Stimulated activated CD4-positive, alpha-beta T cell treated with anti-CD3 and anti-CD28 coated beads, Interleukin-4, amount 100 ng/mL, for 4 hours (primary cell): ENCODE results near the gene ZCCHC7.
"Not testable (repeated sequence)": the region's sequence is repeated elsewhere in the genome, so short reads cannot be mapped to it uniquely, and the experiment has no call there.

Experiments used
- DNase-seq, 2 experiments: peaks; one replicate each; pipeline ENCODE4 v3.0.0-alpha.2; 2020

Gene ZCCHC7

DNA sequence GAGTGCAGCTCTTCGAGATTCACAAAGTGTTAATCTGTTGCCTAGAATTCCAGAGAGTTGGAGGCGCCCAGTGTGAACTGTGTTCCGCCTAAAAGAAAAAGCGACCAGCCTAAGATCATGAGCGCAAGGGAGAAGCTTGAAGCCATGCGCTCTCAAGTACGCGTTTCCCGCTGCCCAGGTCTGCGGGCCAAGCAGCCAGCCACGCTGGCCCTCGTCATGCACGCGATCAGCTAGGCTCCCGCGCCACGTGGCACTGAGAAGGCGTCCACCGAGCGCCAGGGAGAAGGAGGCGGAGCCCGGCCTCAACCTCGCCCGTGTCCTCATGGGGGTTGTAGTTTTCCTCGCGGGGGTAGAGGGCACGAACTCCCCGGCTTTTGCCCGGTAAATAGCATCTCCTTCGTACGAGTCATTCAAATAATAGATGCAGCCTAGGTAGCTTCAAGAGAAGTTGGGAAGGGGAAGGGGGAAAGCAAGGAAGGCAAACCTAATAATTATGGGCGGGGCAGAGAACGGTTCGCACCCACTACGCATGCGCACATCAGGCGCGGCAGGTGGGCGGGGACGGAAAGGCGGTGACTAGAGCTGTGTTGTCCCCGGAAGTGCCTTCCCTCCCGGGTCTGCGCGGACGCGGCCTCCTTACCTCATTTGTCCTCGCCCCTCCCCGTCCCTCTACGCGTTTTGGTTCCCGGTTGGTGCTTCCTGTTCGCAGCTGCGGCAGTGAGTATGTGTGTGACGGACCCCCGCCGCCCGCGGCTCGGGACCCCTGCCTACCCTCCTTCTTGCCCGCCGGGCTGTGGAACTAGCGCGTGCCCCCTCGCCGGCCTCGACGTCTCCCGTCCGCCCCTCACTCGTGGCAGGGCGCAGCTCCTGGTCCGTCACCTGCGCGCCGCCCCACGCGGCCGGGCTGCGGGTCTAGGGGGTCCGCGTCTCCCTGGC, at the start of gene ZCCHC7:
ZCCHC7 (plus strand) TSS at position 668 of the 936 bp plus-strand sequence.
- peak; percentile 95 for DNase-seq

DNA sequence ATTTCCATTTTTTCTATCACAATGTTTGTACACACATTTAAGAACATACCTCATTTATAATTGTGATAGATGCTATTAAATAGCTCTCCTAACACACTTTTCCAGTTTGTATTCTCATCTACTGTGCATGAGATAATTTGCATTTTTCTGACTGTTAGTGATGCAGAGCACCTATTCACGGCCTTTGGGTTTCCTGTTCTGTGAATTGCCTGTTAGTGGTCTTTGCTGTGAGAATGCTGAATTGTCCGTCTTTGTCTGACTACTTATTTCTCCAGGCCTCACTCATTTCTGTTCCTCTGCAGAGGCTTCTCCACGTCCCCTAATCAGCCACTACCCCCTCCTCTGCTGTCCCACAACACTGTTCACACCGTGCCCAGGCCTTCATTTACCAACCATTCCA, 45.6 kb upstream of the ZCCHC7 start:
- not testable (repeated sequence) for DNase-seq

DNA sequence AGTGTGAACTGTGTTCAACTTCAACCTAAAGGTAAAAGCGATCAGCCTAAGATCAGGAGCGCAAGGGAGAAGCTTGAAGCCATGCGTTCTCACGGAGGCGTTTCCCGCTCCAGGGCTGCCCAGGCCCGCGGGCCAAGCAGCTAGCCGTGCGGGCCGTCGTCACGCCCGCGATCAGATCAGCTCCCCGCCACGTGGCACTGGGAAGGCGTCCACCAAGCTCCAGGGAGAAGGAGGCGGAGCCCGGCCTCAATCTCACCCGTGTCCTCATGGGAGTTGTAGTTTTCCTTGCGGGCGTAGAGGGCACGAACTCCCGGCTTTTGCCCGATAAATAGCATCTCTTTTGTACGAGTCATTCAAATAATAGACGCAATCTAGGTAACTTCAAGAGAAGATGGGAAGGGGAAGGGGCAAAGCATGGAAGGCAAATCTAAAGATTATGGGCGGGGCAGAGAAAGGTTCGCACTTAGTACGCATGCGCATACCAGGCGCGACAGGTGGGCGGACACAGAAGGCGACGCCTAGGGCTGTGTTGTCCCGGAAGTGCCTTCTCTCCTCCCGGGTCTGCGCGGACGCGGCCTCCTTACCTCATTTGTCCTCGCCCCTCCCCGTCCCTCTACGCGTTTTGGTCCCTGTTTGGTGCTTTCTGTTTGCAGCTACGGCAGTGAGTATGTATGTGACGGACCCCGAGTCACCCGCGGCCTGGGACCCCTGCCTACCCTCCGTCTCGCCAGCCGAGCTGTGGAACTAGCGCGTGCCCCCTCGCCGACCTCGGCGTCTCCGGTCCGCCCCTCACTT, 40.8 kb upstream of the ZCCHC7 start:
- peak; percentile 85 to 94 for DNase-seq

DNA sequence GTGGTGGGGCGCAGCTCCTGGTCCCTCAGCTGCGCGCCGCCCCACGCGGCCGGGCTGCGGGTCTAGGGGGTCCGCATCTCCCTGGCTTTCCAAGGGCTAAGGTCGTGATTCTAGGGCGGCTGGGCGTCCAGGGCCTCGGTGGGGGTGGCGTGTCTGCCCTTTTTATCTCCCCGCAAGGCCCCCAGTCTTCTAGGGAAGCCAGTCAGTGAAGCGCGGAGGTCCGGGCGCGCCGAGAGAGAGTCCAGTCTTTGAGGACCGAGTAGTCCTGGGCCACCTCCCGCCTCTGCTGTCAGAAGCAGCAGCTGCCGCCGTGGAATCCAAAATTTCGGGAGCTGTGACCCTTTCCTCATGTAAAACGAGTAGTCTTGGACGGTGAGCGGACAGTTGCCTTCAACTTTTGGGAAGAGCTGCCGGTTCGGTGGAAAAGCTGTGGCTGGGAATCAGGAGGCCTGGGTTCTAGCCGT, 40.2 kb upstream of the ZCCHC7 start:
- DNase-seq: not testable (repeated sequence)

DNA sequence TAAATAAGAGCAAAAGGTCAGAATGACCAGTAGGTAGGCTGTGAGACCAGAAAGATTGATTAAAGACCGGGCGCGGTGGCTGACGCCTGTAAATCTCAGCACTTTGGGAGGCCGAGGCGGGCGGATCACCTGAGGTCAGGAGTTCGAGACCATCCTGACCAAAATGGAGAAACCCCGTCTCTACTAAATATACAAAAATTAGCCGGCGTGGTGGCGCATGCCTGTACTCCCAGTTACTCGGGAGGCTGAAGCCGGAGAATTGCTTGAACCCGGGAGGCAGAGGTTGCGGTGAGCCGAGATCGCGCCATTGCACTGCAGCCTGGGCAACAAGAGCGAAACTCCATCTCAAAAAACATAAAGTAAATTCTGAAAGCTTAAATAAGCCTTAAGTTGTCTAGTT, 38.9 kb upstream of the ZCCHC7 start:
- DNase-seq: not testable (repeated sequence)

DNA sequence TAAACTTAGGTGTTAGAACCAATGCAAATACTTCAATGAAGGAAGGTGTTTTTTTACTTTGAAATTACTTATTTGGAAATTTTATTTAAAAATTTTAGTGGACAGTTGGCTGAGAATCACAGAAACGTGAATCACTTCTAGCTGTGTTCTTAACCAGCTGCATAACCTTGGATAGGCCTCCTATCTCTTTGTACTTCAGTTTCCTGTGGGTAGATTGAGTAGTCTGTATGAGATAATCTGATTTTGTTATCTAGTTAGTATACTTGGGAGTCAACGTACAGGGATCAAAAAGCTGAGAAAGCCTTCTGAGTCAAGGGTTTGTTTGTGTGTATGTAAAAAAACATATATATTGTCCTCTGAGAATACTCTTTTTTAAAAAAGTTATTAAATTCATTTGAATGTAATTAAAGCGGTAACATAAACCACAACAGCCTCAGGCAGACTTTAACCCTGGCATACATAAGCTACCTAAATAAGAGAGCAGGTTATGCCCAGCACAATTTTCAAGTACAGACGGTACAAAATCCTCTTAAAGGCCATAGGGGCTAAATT, 38.1 kb upstream of the ZCCHC7 start:
- no peak for DNase-seq

DNA sequence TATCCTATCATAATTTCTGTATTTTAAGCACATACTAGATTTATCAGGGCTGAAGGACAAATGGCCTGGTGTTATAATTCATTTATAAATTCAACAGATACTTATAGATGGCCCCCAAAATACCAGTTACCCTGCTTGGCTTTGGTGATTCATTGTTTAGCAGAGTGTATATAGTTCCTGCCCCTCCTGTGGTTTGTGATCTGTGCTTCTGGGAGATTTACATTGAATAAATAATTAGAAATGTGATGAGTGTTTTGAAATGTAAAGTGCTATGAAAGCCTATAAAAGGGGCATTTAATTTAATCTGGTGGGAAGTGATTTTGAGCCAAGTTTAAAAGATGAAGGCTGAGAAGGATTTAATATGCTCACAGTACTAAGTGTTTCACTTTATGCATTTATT, 36.7 kb upstream of the ZCCHC7 start:
- no peak for DNase-seq

DNA sequence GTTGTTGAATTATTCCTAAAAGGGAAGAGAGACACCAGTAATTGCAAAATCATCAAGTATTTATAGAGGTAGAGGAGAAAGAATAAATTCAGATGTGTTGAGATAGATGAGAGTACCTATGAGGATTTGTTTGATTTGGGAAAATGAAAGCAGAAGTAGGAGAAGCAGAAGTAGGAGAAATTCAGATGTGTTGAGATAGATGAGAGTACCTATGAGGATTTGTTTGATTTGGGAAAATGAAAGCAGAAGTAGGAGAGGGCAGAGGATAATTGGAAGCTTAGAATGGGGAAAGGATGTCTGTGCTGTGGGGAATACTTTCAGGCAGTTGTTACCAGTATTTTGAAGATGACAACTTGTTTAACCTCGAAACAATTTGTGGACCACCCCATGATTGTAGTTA, 35.1 kb upstream of the ZCCHC7 start:
- no peak for DNase-seq

DNA sequence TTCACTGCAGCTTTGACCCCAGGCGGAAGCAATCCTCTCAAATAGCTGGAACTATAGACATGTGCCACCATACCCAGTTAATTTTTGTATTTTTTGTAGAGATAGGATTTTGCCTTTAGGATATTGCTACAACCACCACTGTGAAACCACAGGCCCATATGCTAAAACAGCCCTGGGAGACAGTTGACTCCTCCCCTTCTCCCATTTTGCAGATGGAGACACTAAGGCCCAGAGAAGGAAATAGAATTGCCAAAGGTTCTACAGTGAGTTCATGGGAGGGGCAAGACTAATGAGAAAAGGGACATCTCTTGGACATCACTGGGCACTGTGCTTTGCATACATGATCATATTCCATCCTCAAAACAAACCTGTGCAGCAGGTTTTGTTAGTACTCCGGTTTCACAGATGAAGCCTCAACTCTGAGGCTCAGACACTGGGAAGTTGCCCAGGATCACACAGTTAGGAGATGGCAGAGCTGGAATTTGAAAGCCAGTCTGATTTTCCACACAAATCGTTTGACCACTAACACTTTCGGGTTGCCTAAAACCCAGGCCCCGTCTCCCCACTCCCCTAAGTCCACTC, 27.6 kb upstream of the ZCCHC7 start:
- DNase-seq: not testable (repeated sequence)

DNA sequence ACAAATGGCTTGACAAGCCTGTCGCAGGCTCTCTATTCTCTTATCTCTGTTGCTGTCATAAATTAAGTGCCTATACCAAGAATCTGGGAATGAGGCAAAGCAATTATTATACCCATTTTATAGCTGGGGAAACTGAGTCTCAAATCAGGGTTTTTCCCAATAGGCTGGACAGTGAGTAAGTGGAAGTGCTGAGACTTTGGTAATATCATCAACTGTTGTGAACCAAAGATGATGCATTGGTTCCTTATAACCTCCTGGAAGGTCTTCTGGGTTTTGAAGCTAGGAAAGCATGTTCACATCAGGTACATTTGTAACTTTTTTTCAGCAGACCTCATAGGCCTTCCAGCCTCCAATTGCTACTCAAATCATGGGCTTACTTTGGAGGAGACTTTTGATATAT, 25.6 kb upstream of the ZCCHC7 start:
- no peak for DNase-seq

DNA sequence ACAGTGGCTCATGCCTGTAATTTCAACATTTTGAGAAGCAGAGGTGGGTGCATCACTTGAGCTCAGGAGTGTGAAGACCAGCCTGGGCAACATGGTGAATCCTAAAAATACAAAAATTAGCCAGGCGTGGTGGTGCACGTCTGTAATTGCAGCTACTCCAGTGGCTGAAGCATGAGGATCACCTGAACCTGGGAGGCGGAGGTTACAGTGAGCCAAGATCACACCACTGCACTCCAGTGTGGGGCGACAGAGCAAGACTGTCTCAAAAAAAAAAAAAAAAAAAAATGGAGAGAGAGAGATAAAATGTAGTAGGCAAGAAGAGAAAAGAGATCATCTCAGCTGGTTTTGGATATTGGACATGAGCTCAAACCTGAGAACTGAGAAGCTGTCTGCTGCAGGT, 23.7 kb upstream of the ZCCHC7 start:
- no peak for DNase-seq

DNA sequence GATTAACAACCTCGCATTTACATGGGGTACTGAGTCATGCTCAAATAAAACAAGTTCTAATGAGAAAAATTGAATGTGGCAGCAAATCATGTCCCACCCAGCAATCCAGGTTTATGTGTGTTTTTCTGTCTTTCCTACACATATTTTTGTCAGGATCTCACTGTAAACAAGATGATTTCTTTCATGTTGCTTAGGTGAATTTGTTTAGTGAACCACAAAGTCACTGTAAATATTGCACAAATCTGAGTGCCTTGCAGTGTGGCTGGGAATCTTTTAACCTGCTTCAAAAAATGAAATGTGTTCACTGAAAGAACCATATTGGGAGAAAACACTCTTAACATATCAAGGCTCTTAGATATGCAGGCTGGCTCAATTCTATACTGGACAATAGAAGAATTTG, 23.1 kb upstream of the ZCCHC7 start:
- no peak for DNase-seq

DNA sequence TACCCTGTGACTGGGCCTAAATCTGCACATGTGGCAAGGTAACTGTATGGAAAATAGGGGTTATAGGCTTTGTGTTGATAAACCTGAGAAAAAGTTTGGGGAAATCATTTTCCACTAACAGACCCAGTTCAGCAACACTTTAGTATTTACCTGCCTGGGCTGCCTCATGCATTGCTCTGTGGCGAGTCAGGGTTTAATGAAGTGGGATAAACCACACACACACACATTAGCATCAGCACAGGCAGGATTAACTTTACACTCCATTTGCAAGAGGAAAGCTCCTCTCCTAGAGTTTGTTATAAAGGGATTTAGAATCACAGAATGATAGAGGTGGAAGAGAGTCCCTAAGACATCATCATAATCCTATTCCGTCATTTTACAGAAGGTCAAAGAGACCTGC, 20.0 kb upstream of the ZCCHC7 start:
- no peak for DNase-seq

DNA sequence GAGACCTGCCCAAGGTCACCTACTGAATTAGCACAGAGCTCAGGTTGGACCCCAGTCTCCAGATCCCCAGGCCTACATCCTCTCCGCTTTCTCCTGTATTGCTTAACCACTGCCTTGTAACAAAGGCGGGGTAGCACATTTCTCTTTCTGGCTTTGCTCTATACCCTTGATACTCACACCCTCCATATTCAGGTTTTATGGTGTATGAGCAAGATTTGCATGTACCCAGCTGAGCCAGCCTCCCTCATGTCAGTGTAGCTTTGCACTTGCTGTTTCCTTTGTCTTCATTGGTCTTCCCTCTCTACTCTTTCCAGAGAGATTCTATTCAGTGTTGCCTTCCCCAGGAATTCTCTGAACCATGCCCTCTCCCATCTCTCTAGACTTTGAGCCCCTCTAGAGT, 19.6 kb upstream of the ZCCHC7 start:
- DNase-seq: no peak

DNA sequence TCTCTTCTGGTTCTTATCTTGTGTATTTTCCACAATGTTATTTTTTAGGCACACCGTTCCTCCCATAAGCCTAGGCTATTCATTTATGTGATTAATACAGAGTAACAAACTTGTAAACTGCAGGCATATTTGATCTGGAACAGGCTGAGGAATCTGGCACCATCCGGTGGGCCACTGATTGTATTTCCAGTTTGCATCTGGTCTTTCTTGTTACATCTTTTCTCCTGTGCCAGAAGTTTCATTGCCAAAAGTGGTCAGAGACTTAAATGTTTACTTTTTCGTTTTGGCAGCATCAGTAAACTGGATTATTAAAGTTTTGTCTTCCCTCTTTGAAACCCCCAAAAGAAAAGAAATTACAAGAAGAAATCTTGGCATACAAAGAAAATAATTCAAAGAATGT, 17.9 kb upstream of the ZCCHC7 start:
- DNase-seq: no peak

DNA sequence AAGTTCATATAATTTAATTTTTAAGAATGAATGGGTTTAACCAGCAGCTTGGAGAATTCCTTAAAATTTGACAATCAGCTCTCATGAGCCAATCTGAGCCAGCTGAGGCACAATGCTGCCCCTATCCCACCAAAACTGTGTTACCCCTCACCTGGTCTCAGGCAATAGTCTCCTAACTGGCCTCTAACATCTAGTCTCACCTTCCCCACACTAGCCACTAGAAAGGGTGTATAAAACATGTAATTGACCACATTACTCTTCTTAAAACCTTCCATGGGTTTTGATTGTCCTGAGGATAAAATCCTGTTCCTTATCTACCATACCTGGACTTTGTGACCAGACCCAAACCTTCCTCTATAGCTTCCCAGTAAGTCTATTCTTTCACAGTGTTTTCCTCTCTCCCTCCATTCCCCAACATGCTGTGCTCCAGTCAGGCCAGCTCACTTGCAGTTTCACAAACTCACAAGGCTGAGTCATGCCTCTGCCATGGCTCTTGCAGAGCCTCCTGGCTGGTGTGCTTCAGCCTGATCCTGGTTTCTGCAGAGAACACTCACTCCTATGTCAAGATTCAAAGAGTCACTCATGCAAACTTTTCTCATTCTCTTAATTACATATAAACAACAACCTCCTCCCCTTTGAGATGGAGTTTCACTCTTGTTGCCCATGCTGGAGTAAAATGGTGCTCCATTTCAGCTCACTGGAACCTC, 16.0 kb upstream of the ZCCHC7 start:
- peak in 1 of 2 experiments; percentile 10 for DNase-seq

DNA sequence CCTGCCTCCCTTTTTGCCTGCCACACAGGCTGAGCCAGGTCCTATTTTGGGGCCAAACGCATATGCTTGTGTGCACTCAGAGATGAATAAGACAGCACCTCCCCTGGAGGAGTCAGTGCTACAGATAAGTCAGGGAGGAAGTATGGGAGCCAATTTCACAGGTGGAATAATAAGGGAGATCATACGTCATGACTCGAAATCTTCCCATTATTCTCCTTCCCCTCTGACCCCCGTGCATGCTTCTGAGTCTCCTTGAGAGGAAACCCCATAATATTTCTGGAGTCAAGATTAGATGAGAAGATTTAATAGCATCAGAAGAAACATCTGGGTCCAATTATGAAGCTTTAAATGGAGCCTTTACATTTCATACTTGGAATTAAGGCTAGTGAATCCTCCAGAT, 15.1 kb upstream of the ZCCHC7 start:
- DNase-seq: no peak

DNA sequence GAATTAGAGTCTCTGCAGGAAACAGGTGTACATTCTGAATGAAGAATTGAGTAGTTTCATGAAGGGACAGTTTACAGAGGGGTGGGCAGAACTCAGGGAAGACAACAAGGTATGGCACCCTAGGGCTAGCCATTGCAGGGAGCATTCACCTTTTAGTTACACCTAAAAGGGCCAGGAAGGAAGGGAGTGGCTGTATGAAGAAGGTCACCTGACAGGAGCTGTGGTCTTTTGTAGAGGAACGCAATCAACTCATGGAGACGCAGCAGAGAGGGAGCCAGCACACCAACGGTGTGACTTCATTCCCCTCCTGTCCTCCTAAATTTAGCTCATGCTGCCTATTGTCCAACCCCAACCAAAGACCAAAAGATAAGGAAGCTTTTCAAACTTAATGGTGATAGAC, 12.7 kb upstream of the ZCCHC7 start:
- no peak for DNase-seq

DNA sequence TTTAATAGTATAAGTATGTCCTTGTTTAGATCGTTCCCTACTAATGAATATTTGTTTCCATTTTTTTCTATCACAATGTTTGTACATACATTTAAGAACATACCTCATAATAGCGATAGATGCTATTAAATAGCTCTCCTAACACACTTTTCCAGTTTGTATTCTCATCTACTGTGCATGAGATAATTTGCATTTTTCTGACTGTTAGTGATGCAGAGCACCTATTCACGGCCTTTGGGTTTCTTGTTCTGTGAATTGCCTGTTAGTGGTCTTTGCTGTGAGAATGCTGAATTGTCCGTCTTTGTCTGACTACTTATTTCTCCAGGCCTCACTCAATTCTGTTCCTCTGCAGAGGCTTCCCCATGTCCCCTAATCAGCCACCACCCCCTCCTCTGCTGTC, 5.9 kb upstream of the ZCCHC7 start:
- DNase-seq: not testable (repeated sequence)

DNA sequence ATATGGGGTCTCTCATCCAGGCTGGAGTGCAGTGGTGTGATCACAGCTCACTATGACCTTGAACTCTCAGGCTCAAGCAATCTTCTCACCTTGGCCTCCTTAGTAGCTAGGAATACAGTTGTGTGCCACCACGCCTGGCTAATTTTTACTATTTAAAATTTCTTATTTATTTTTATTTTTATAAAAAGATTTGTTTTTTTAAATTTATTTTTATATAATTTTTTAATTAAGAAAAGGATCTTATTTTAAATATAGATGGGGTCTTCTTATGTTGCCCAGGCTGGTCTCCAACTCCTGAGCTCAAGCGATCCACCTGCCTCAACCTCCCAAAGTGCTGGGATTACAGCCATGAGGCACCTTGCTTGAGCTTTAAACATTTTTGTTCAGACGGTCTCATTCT, 2.4 kb upstream of the ZCCHC7 start:
- DNase-seq: no peak

DNA sequence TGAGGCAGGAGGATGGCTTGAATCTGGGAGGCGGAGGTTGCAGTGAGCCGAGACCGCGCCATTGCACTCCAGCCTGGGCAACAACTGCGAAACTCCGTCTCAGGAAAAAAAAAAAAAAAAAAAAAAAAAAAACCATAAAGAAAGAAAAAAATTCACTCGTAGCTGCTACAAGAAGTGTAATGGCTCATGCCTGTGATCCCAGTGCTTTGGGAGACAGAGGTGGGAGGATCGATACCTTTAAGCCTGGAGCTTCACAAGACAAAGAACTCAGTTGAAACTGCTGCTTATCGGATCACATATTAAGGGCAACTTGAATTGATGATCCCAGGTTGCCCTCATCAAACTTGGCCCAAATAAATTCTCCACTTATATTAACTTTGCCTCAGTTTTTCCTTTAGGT, 1.0 kb upstream of the ZCCHC7 start:
- no peak for DNase-seq

DNA sequence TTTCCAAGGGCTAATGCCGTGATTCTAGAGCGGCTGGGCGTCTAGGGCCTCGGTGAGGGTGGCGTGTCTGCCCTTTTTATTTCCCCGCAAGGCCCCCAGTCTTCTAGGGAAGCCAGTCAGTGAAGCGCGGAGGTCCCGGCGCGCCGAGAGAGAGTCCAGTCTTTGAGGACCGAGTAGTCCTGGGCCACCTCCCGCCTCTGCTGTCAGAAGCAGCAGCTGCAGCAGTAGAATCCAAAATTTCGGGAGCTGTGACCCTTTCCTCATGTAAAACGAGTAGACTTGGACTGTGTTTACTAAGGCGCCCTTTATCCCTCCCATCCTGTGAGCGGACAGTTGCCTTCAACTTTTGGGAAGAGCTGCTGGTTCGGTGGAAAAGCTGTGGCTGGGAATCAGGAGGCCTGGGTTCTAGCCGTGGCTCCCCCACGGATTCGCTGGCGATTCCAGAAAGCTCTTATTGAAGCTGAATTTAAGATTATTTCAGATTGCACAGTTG, 515 bp downstream of the ZCCHC7 start:
- DNase-seq: not testable (repeated sequence)
